Medulla oblongata (tissue), 1 donor: ENCODE results near the gene SMOC2.
"Not testable (repeated sequence)": the region's sequence is repeated elsewhere in the genome, so short reads cannot be mapped to it uniquely, and the experiment has no call there.

Experiments used
- DNase-seq: peaks from one replicate; pipeline ENCODE4 v3.0.0-alpha.2; 2015; ENCODE audit errors: extremely low spot score

SMOC2 gene

GRCh38 chr6:168573276-168573835, 132.4 kb downstream of the SMOC2 start:
- DNase-seq = not testable (repeated sequence)

GRCh38 chr6:168574075-168574698, 133.2 kb downstream of the SMOC2 start:
- DNase-seq = no peak

DNA sequence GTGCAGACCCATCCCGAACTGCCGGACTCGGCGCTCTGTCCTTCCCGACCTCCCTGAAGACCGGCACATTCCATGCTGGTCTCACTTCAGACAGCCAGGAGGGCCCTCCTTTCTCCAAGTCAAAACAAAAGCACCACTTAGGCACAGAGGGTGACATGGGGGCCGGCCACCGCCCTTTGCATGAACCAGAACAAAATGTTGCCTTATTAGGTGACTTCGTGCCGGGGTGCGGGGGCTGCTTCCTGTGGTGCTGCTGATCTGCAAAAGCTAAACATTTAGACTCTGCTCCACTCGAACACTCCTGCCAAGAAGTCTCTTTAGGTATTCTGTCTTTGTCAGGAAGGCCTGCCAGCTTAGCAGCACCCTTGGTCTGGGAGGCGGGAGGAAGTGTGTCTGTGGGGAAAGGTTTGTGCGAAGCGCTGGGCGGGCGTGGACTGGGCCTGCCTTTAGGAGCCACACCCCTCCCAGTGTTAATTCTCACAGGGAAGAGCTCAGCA, 133.8 kb downstream of the SMOC2 start:
- no peak for DNase-seq

DNA sequence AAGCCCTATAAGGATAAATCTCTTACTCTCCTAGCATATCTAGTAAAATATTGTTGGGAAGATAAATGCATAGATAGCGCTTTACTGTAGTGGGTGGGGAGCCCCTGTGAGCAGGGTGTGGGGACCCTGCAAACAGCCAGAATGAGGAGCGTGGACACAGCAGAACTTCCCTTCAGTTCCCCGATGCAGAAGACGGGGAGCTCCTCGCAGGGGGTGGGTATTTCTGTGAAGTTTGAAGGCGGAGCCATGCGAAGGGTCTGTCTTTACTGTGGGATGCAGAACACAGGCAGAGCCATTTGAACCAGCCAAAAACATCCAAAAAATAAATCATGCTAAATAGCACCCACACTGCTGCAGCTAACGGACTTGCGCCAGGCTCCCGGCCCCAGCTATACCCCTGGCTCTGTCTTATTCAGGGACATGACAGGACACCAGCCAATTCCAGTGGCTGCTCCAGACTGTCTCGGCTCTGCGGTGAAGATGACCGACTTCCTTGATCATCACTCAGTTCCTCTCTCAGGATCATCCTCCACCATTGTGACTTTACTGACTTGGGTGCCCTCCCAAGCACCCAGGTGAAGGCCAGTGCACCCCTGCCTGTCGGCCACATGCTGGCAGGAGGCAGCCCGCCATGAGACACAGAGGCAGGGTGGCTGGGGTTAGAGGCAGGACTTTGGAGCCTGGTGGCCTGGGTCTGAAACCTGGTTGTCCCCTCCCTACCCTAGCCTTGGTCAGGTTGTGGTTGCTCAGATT, 134.5 kb downstream of the SMOC2 start:
- DNase-seq = no peak

DNA sequence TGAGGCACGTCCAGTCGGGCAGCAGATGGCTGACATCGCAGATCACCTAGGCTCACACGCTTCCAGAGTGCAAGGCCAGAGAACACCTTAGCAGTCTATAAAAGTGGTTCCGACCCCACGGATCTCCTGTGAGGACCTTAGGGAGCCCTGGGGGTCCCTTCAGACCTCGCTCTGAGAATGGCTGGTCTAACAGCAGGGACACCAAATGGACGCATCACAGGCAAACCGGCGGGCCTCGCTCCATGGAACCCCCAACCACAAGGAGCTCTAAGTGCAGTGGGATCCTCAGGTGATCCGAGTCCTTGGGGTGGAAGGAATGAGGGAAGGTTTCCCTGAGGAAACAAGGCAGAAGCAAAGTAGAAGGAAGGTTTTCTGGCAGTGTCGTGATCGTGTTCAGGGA, 135.4 kb downstream of the SMOC2 start:
- no peak for DNase-seq

DNA sequence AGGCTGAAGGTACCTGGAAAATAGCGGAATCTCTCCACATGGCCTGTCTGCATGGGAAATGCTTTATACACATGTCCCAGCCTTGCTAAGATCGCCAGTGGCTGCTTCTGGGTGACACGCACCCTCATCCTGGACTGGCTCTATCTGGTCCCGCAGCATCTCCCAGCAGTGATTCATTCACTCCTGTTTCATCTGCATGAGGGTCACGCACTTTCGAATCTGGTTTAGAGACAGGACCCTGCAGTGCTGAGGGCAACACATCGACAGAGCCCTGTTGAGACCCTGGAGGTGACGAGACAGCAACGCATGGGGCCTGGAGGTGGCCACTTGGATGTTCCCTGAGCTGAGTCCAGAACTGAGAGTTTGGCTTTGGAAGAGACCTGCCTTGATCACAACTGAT, 136.5 kb downstream of the SMOC2 start:
- DNase-seq = no peak

DNA sequence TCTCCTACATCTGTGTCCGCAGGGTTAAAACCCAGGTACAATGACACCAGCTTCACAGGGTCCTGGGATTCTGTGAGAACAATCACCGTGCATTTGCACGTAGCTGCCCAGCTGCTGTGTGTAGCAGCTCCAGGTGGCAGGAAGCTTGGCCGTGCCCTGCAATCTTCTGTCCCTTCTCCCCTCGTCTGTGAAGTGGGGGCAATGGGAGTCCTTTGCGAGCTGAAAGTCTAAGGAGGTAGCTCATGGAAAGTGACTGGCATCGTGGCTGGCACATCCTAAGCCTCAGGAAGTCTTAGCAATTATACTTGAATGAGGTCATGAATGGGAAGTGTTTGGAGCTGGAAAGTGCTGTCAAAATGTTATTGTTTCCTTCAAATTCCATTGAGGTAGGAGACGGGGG, 137.1 kb downstream of the SMOC2 start:
- no peak for DNase-seq

- no peak for DNase-seq
Observed at GRCh38 chr6:168581236-168581635, 140.3 kb downstream of the SMOC2 start.

- DNase-seq = no peak
Observed at GRCh38 chr6:168581706-168582105, 140.7 kb downstream of the SMOC2 start.

- DNase-seq = no peak
Observed at GRCh38 chr6:168582571-168582981, 141.6 kb downstream of the SMOC2 start.

- no peak for DNase-seq
Observed at GRCh38 chr6:168583126-168583525, 142.1 kb downstream of the SMOC2 start.

DNA sequence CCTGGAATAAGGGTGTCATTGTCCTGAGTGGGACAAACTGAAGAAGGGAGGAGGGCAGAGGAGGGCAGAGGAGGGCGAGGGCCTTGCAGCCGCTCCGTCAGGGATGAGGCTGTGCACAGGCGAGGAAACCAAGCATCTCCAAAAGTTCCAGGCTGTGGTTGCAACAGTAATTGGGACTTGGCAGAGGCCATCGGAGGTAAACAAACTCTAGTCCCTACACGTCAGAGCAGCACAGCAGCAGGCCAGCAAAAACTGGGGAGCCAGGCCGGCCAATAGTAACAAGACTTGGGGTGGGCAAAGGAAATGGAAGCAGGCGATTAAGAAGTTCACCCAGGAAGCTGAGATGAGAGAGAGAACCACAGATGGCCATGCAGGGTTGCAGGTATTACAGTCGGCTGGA, 142.8 kb downstream of the SMOC2 start:
- no peak for DNase-seq

GRCh38 chr6:168584249-168584648, 143.3 kb downstream of the SMOC2 start:
- DNase-seq = no peak

DNA sequence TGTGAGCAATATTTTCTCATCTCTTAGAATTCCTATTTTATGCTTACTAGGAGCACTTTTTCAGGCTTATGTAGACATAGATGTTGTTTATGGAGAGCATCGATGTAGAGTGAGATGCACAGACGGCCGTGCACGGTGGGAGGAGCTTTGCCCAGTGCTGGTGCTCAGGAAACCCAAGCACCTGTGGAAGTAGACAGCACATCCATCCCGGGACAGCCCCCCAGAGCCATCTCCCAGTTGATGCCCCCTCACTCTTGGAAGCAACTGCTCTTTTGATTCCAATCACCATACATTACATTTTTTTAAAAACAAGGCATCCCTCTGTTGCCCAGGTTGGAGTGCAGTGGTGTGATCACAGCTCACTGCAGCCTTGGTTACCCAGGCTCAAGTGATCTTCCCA, 143.7 kb downstream of the SMOC2 start:
- no peak for DNase-seq

GRCh38 chr6:168585441-168585840, 144.5 kb downstream of the SMOC2 start:
- DNase-seq = no peak

GRCh38 chr6:168589275-168589674, 148.3 kb downstream of the SMOC2 start:
- no peak for DNase-seq

DNA sequence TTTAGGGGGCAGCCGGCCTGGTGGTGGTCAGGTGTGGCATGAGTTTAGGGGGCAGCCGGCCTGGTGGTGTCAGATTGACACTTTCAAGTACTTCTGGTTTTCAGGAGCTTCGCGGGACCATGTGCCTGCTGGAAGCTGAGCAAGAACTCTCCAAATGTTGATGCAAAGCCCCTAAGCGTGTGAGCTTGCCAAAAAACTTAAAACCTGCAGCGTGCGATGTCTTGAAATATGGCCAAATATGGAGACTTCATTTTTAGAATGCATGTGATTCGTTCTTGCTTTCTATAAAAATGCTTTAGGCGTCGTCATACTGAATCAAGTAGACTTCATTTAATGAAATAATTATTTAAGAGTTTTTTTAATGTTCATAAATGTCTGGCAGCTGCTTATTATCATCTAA, 149.4 kb downstream of the SMOC2 start:
- no peak for DNase-seq

GRCh38 chr6:168596344-168596743, 155.4 kb downstream of the SMOC2 start:
- DNase-seq = no peak

DNA sequence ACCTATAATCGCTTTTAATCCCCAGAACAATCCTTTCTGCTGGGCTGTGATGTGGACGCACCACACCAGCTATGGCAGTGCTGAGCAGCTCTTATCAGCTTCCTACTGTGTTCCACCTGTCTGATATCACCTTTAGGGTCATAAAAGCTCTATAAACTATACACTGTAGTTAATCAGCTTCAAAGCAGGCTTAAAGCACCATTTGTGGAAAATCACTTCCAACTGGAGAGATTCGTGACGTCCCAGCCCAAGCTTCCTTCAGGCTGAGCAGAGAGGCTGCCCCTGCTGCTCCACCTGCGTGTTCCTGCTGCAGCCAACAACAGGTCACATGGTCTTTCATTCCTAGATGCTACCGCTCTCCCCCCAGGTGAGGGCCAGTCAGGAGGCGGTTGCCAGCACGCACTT, 156.5 kb downstream of the SMOC2 start:
- DNase-seq = no peak

DNA sequence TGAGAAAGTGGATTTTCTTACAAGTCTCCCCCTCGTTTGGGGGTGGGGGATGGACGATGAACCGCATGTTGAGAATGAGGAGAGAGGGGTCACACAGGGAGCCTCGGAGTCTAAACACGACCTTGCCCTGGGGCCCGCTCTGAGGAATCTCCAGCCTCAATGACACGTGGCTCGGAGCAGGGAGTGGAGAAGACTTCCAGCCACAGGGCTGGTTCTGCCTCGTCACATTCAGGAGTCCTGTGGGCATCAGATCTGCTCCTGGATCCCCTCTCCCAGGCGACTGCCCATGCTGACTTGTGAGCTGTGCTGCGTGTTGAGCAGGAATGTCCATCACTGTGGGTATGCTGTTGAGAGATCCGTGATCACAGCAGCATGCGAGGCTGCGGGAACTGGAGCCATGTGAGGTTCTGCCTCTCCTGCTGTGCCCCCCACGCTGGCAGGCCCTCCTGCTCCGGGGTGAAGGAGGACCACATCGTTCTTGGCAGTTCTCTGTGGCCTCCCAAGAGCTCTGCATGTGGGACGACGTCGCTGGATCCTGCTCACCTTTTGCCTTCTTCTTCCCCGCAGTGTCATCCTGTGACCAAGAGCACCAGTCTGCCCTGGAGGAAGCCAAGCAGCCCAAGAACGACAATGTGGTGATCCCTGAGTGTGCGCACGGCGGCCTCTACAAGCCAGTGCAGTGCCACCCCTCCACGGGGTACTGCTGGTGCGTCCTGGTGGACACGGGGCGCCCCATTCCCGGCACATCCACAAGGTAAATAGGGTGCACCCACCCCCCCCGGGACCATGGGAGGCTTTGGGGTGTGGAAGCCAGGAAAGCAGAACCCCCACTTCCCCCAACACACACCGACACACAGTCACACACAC, 157.5 kb downstream of the SMOC2 start:
- no peak for DNase-seq

DNA sequence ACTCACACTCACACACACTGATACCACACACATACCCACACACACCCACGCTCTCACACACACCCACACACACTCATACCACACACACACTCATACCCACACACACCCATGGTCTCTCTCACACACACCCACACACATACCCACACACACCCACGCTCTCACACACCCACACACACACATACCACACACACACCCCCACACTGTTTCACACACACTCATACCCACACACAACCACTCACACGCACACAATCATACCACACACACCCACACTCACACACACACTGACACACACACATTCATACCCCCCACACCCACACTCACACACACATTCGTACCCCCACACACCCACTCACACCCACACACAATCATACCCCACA, 158.1 kb downstream of the SMOC2 start:
- no peak for DNase-seq

DNA sequence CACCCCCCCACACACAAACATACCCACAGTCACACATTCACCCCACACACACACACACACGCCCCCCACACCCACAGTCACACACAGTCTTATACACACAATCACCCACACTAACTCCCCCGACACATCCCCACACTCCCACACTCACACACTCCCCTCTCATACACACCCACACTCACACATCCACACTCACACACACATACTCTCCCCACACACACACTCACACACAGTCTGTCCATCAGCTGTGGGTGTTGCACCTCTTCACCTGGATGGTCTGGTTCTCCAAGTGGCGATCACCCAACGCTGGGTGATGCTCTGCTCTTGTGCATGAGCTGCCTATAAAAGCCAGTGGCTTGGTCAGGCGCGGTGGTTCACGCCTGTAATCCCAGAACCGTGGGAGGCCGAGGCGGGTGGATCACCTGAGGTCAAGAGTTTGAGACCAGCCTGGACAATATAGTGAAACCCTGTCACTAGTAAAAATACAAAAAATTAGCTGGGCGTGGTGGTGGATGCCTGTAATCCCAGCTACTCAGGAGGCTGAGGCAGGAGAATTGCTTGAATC, 158.9 kb downstream of the SMOC2 start:
- no peak for DNase-seq
